Mesothelial cell of epicardium (in vitro differentiated cells): ENCODE results near the gene LDAH. TPM values are rescaled to one million over a fixed set of nuclear protein-coding genes. Genes with fewer than 3 reads are reported as not detected.

ENCODE experiments used
- DNase-seq, 2 experiments: peaks; one replicate each; pipeline ENCODE4 v3.0.0; 2021; ENCODE audit warnings: low spot score in 2 of 2; ENCODE audit not compliant: unreplicated experiment in 2 of 2
- H3K27ac Mint-ChIP-seq: 2 replicates; pipeline ENCODE4 v1.8.0; 2021; ENCODE audit warnings: mixed read lengths
- H3K27me3 Mint-ChIP-seq: 2 replicates; pipeline ENCODE4 v1.8.0; 2021; ENCODE audit warnings: low read depth, mixed read lengths
- H3K36me3 Mint-ChIP-seq: 2 replicates; pipeline ENCODE4 v1.8.0; 2021; ENCODE audit warnings: mixed read lengths
- H3K4me1 Mint-ChIP-seq: 2 replicates; pipeline ENCODE4 v1.8.0; 2021; ENCODE audit warnings: mixed read lengths
- H3K4me3 Mint-ChIP-seq: 2 replicates; pipeline ENCODE4 v1.8.0; 2021; ENCODE audit warnings: mild to moderate bottlenecking, moderate library complexity, mixed read lengths
- H3K9me3 Mint-ChIP-seq: 2 replicates; pipeline ENCODE4 v1.8.0; 2021; ENCODE audit warnings: mixed read lengths
- total RNA-seq: library from RNA; stranded (reverse); gene quantifications from 3 replicates; pipeline ENCODE4 v1.2.1, GENCODE V29; 2021
- TF ChIP-seq, protein P1 (sequence below): fragments of 200-600 bp; sonication (generic); IDR thresholded peaks from one replicate; pipeline ENCODE4 v1.5.0; 2021; ENCODE audit warnings: antibody characterized with exemption; ENCODE audit not compliant: unreplicated experiment

The LDAH gene
- total RNA-seq, 1 donor from 2014 or later, result 28.9 TPM

DNA sequence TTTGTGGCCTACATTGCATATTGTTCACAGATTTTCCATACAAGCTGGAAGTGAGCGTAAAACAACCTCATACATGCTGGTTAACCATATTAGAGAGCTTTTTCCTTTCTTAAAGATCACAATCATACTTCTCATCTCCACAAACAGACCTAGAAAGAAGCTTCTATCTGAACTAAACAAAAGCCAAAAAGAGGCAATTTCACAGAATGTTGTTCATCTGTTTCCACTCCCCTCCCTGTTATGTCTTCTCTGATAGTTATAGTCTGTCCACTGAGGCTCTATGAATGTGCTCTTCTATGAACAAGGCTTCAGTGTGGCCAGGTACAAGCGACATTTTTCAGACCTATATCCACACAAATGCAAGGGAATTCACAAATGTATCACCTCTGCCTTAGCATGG lies 63.4 kb downstream of the LDAH start:
- no peak overlapping the region for H3K4me3 Mint-ChIP-seq
- TF ChIP-seq, protein P1, sequence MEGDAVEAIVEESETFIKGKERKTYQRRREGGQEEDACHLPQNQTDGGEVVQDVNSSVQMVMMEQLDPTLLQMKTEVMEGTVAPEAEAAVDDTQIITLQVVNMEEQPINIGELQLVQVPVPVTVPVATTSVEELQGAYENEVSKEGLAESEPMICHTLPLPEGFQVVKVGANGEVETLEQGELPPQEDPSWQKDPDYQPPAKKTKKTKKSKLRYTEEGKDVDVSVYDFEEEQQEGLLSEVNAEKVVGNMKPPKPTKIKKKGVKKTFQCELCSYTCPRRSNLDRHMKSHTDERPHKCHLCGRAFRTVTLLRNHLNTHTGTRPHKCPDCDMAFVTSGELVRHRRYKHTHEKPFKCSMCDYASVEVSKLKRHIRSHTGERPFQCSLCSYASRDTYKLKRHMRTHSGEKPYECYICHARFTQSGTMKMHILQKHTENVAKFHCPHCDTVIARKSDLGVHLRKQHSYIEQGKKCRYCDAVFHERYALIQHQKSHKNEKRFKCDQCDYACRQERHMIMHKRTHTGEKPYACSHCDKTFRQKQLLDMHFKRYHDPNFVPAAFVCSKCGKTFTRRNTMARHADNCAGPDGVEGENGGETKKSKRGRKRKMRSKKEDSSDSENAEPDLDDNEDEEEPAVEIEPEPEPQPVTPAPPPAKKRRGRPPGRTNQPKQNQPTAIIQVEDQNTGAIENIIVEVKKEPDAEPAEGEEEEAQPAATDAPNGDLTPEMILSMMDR, result no peak
- peaks cover 3% of the 10 kb centered on the region for H3K4me1 Mint-ChIP-seq
- H3K9me3 Mint-ChIP-seq, result peaks cover 8% of the 10 kb centered on the region
- no peak for DNase-seq
- no peak overlapping the region for H3K27ac Mint-ChIP-seq
- no peaks in the 10 kb centered on the region for H3K27me3 Mint-ChIP-seq
- H3K36me3 Mint-ChIP-seq, result peaks cover 13% of the 10 kb centered on the region

DNA sequence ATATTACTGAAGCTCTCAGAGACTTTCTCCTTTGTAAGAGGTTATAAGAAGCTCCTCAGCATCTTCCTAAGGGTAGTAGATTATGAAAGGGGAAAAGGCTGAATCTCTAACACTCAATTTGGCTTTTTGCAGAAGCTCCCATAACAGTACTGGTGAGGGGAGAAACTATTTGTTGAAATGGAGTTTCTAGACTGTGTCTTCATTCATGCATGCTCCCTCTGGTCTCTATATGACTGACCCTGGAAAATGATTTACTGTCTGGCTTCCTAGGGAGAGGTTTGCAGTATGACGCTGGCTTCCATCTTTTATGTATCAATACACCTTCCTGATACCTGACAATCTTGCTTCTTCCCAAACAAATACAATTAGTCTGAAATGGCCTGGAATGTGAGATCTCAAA lies 63.9 kb downstream of the LDAH start:
- no peak overlapping the region for H3K27ac Mint-ChIP-seq
- TF ChIP-seq, protein P1, result no peak
- H3K36me3 Mint-ChIP-seq, result peaks cover 13% of the 10 kb centered on the region
- no peaks in the 10 kb centered on the region for H3K27me3 Mint-ChIP-seq
- peaks cover 8% of the 10 kb centered on the region for H3K9me3 Mint-ChIP-seq
- H3K4me1 Mint-ChIP-seq, result no peaks in the 10 kb centered on the region
- no peak for DNase-seq
- H3K4me3 Mint-ChIP-seq, result no peak overlapping the region

DNA sequence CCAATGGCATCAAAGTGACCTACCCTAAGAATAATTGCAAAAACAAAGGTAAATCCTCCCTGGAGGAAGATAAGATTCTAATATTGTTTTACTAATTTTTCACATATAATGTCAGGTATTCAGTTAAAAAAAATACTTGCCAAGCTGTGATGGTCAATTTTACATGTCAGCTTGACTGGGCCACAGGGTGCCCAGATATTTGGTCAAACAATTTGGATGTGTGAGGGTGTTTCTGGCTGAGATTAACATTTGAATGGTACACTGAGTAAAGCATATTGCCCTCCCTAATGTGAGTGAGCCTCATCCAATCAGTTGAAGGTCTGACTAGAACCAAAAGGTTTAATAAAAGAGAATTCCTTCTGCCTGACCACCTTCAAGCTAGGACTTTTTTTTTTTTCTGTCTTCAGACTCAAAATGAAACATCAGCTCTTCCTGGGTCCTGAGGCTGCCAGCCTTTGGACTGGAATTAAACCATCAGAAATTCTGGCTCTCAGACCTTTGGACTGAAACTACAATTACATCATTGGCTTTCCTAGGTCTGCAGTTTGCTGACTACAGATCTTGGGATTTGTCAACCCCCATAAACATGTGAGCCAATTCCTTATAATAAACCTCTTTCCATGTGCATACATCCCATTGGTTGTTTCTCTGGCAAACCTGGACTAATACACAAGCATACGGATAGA lies 65.4 kb downstream of the LDAH start:
- DNase-seq, result no peak
- H3K9me3 Mint-ChIP-seq, result peaks cover 8% of the 10 kb centered on the region
- H3K4me3 Mint-ChIP-seq, result no peak overlapping the region
- no peaks in the 10 kb centered on the region for H3K4me1 Mint-ChIP-seq
- no peak overlapping the region for H3K27ac Mint-ChIP-seq
- peaks cover 17% of the 10 kb centered on the region for H3K36me3 Mint-ChIP-seq
- TF ChIP-seq, protein P1, result no peak
- no peaks in the 10 kb centered on the region for H3K27me3 Mint-ChIP-seq

DNA sequence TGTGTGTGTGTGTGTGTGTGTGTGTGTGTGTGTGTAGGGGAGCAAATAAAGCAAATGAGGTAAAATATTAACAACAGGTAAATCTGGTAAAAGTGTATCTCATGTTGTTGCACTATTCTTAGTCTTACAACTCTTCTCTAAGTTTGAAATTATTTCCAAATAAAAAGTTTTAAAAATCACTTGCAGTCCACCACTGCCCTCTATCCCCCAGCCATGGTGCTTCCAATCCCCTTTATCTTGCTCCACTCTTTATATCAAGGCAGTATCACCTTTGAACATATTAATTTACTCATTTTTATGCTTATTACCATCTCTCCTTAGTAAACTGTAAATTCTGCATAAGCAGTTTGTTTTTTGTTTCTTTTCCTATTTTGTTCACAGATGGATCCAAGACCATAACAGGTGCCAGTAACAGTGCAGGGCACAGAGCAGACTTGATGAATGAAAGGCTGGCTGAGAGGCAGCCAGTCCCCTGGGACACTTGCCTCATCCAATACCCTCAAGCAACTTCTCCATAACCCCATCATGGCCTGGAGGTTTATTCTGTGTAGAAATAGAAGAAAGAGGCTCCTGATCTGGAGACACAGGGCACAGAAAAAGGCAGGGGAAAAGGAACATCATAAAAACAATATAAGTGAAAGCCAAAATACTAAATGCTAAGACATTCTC lies 67.6 kb downstream of the LDAH start:
- no peak overlapping the region for H3K4me3 Mint-ChIP-seq
- TF ChIP-seq, protein P1, result no peak
- H3K9me3 Mint-ChIP-seq, result peaks cover 7% of the 10 kb centered on the region
- peaks cover 21% of the 10 kb centered on the region for H3K36me3 Mint-ChIP-seq
- no peaks in the 10 kb centered on the region for H3K4me1 Mint-ChIP-seq
- no peaks in the 10 kb centered on the region for H3K27me3 Mint-ChIP-seq
- DNase-seq, result no peak
- no peak overlapping the region for H3K27ac Mint-ChIP-seq

DNA sequence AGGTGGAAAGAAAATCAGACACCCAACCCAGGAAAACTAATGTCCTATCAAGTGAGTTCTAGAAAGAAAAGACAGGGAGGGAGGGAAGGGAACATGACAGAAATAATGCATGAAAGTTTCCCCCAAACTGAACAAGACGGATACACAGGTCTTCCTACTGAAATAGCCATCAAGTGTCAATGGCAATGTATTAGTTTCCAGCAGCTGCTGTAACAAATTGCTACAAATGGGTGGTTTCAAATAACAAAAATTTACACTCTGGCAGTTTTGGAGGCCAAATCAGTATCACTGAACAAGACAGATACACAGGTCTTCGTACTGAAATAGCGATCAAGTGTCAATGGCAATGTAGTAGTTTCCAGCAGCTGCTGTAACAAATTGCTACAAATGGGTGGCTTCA lies 70.6 kb downstream of the LDAH start:
- H3K36me3 Mint-ChIP-seq, result peaks cover 17% of the 10 kb centered on the region
- TF ChIP-seq, protein P1, result no peak
- no peaks in the 10 kb centered on the region for H3K27me3 Mint-ChIP-seq
- H3K27ac Mint-ChIP-seq, result no peak overlapping the region
- peaks cover 2% of the 10 kb centered on the region for H3K4me1 Mint-ChIP-seq
- peaks cover 6% of the 10 kb centered on the region for H3K9me3 Mint-ChIP-seq
- DNase-seq, result no peak
- no peak overlapping the region for H3K4me3 Mint-ChIP-seq
